Chondrocyte (in vitro differentiated cells): Measurements from ENCODE around the gene SS18L1. TPM values are rescaled to one million over a fixed set of nuclear protein-coding genes. Genes with fewer than 3 reads are reported as not detected.

ENCODE experiments used
- DNase-seq: peaks from one replicate; pipeline ENCODE4 v3.0.0; 2021; ENCODE audit warnings: mixed read lengths, low spot score
- H3K27ac Mint-ChIP-seq: one replicate; pipeline ENCODE4 v1.8.0; 2021; ENCODE audit warnings: mild to moderate bottlenecking, moderate library complexity, mixed read lengths; ENCODE audit not compliant: unreplicated experiment
- H3K27me3 Mint-ChIP-seq: 2 replicates; pipeline ENCODE4 v1.8.0; 2021; ENCODE audit warnings: low read depth, mixed read lengths
- H3K36me3 Mint-ChIP-seq: 2 replicates; pipeline ENCODE4 v1.8.0; 2021; ENCODE audit warnings: low read depth, mixed read lengths
- H3K4me1 Mint-ChIP-seq: 2 replicates; pipeline ENCODE4 v1.8.0; 2021; ENCODE audit warnings: low read depth, mild to moderate bottlenecking, mixed read lengths
- H3K4me3 Mint-ChIP-seq: one replicate; pipeline ENCODE4 v1.8.0; 2021; ENCODE audit warnings: mild to moderate bottlenecking, moderate library complexity, mixed read lengths; ENCODE audit not compliant: unreplicated experiment
- H3K9me3 Mint-ChIP-seq: 2 replicates; pipeline ENCODE4 v1.8.0; 2021; ENCODE audit warnings: low read depth, mixed read lengths
- total RNA-seq: library from RNA; stranded (reverse); gene quantifications from 3 replicates; pipeline ENCODE4 v1.2.1, GENCODE V29; 2021
- TF ChIP-seq, protein P1 (sequence below): fragments of 200-600 bp; sonication (generic); IDR thresholded peaks from 2 replicates; pipeline ENCODE4 v1.5.0; 2021; ENCODE audit warnings: antibody characterized with exemption, mild to moderate bottlenecking, moderate library complexity

Gene SS18L1
- total RNA-seq, 1 donor from 2014 or later: 13.4 TPM

DNA sequence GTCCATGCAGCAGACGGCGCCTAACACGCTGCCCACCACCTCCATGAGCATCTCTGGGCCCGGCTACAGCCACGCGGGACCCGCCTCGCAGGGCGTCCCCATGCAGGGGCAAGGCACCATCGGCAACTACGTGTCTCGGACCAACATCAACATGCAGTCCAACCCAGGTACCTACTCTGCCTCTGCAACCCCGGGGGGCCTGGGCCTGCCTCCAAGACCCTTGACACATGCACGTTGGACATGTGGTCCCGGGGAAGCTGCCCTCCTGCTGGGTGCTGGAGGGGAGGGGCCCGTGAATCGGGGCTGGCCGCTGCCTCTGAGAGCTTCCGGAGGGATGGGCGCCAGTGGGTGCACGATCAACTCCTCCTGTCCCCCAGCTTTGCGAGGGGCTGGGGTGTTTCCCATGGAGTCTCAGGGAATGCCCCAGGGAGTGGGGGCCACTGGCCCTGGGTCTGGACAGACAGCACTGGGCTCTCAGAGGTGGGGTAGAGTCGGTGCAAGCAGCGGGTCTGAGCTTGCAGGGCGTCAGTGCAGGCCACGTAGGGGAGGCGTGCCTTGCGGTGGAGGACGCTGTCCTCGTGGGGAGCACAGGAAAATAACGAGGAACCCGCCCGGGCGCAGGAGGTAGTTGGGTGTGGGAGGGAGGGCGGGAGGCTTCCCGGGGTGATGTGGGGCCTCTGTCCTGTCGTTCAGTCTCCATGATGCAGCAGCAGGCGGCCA lies 19.4 kb downstream of the SS18L1 start:
- no peak for DNase-seq
- H3K36me3 Mint-ChIP-seq: peaks cover 12% of the 10 kb centered on the region

DNA sequence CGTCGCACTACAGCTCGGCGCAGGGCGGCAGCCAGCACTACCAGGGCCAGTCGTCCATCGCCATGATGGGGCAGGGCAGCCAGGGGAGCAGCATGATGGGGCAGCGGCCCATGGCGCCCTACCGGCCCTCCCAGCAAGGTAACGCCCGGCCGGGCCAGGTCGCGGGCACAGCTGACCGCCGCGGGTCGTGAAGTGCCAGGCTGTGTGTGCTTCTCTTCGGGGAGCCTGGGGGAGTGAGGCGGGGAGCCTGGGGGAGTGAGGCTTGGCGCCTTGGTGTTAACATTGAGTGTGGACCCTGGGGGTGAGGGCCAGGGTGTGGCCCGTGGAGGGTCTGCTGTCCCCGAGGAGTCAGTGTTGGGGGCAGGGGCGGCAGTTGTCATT lies 19.9 kb downstream of the SS18L1 start:
- Mint-ChIP-seq H3K27me3 (no peaks in the 10 kb centered on the region), H3K9me3 (no peaks in the 10 kb centered on the region), H3K4me3 (no peak overlapping the region), H3K27ac (no peak overlapping the region), H3K4me1 (peaks cover 9% of the 10 kb centered on the region), H3K36me3 (peaks cover 15% of the 10 kb centered on the region)
- no peak for DNase-seq
- TF ChIP-seq, protein P1, sequence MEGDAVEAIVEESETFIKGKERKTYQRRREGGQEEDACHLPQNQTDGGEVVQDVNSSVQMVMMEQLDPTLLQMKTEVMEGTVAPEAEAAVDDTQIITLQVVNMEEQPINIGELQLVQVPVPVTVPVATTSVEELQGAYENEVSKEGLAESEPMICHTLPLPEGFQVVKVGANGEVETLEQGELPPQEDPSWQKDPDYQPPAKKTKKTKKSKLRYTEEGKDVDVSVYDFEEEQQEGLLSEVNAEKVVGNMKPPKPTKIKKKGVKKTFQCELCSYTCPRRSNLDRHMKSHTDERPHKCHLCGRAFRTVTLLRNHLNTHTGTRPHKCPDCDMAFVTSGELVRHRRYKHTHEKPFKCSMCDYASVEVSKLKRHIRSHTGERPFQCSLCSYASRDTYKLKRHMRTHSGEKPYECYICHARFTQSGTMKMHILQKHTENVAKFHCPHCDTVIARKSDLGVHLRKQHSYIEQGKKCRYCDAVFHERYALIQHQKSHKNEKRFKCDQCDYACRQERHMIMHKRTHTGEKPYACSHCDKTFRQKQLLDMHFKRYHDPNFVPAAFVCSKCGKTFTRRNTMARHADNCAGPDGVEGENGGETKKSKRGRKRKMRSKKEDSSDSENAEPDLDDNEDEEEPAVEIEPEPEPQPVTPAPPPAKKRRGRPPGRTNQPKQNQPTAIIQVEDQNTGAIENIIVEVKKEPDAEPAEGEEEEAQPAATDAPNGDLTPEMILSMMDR: no peak

More for the DNA sequence above, 19.4 kb downstream of the SS18L1 start:
- TF ChIP-seq, protein P1: no peak
- Mint-ChIP-seq H3K27me3 (no peaks in the 10 kb centered on the region), H3K4me1 (peaks cover 9% of the 10 kb centered on the region), H3K27ac (no peak overlapping the region), H3K4me3 (no peak overlapping the region), H3K9me3 (no peaks in the 10 kb centered on the region)

DNA sequence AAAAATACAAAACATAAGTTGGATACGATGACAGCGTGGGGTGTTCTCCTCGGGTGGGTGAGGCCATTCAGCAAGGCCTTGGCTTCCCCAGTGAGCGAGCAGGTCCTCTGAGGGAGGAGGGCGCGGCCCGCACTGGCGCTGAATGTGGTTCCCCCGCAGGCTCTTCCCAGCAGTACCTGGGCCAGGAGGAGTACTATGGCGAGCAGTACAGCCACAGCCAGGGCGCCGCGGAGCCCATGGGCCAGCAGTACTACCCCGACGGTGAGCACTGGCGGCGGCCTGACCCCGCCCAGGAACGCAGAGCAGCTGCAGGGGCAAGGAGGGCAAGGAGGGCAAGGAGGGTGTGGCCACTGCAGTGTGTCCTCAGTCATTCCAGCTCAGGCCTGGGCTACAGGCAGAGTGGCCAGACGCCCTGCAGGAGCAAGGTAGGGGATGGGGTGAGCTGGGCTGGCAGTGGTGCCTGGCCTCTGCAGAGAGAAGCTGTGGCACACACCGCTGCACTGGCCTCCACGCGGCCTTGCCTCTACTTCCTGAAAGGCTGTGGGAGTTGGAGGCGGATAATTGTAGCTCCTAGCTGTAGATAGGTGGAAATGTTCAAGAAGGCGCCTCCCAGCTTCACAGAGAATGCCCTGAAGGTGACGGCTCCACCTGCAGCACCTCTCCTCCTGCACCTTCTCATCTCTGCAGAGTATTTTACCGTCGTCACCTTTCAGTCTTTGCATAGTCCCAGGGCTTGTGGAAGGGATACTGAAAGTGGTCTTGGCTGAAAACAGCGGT lies 20.6 kb downstream of the SS18L1 start:
- no peaks in the 10 kb centered on the region for H3K9me3 Mint-ChIP-seq
- H3K27ac Mint-ChIP-seq: no peak overlapping the region
- H3K27me3 Mint-ChIP-seq: no peaks in the 10 kb centered on the region
- no peak overlapping the region for H3K4me3 Mint-ChIP-seq
- DNase-seq: no peak
- H3K4me1 Mint-ChIP-seq: peaks cover 9% of the 10 kb centered on the region
- peaks cover 14% of the 10 kb centered on the region for H3K36me3 Mint-ChIP-seq
- TF ChIP-seq, protein P1: no peak

DNA sequence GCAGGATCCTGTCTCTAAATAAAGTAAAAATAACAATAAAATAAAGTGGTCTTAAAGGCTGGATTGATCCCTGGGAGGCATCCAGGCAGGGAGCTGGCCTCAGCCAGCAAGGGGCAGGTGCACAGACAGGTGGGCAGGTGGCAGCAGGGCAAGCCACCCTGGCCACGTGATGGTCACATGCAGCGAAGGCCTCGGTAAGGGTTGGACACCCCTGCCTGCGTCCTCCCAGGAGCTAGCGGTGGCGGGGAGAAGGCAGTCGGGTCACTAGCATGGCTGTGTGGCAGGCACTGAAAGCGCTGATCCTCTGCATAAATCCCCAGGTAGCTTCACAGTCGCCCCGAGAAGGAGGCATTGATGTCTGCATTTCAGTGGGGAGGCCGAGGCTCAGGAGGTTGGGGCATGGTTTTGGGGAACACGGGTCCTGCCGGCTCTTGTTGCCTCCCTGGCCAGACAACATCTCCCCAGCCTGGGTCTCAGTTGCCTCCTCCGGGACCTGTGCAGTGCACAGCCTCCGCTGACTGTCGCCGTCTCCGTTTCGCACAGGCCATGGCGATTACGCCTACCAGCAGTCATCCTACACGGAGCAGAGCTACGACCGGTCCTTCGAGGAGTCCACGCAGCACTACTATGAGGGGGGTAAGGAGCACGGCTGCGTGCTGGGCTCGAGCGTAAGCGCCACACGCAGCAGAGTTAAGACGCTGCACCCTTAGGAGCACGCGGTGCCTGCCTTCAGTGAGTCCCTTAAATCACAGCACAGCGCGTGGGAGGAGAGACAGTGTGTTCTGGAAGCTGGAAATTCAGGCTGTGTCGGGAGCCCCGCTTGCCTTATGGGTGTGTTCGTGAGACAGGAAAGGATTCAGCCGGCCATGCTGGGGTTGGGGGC lies 21.6 kb downstream of the SS18L1 start:
- peaks cover 2% of the 10 kb centered on the region for H3K4me1 Mint-ChIP-seq

More for the DNA sequence above, 21.6 kb downstream of the SS18L1 start:
- Mint-ChIP-seq H3K27me3 (no peaks in the 10 kb centered on the region), H3K4me3 (no peak overlapping the region), H3K9me3 (no peaks in the 10 kb centered on the region), H3K36me3 (peaks cover 14% of the 10 kb centered on the region), H3K27ac (no peak overlapping the region)
- DNase-seq: no peak
- TF ChIP-seq, protein P1: no peak
